ENCODE results near the gene CPED1. TPM values are rescaled to one million over a fixed set of nuclear protein-coding genes. Genes with fewer than 3 reads are reported as not detected.
A peak's percentile ranks its signal among the peaks of the same experiment; 100 is the strongest.

Gene CPED1
- total RNA-seq, 2 donors from 2014 or later = not detected

DNA sequence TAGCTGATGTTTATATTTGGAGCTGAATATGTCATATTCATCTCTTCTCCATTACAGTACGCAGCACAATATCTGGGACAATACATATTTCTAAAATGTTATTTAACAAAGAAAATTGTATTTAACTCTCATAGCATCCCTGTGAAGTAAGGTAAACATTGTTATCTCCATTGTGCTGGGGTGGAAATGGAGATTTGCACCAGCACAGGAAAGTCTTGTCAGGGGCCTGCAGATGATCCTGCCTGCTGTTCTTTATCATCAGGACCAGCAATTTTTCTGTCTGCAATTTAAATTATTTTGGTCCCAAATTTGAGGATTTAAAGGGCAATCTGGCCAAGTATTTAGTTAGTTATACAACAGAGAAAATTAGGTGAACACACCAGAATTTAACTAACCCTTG lies 144.4 kb downstream of the CPED1 start:
- H3K4me1 Mint-ChIP-seq (ENCODE audit: low read depth) = peaks cover 2% of the 10 kb centered on the region
- no peak for ATAC-seq (replicated peaks in 1 of 2)
- H3K9me3 Mint-ChIP-seq = no peaks in the 10 kb centered on the region
- no peak for DNase-seq
- no peak overlapping the region for H3K4me3 Mint-ChIP-seq
- peaks cover 11% of the 10 kb centered on the region for H3K27me3 Mint-ChIP-seq (ENCODE audit: low read depth)
- no peaks in the 10 kb centered on the region for H3K36me3 Mint-ChIP-seq (ENCODE audit: insufficient read depth in 2 of 2)
- H3K27ac Mint-ChIP-seq = no peak overlapping the region

DNA sequence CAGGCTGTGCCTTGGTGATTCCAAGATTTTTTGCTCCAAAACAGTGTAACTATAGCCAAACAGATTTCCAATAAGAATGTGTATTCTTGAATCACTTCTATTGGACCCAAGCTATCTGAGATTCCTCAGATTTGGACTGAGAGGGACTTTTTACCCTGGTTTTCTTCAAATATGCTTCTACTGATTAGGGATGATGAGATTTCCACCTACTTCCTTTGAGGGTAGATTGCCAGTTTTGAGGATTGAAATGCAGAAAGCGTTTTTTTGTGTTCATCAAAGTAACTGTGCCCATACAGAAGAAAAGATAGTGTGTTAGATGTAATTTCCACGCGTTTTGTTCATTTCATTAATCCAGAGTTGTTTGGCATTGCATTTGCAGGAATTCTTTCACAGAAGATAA lies 144.9 kb downstream of the CPED1 start:
- H3K27me3 Mint-ChIP-seq (ENCODE audit: low read depth) = peaks cover 11% of the 10 kb centered on the region
- no peaks in the 10 kb centered on the region for H3K9me3 Mint-ChIP-seq
- peaks cover 7% of the 10 kb centered on the region for H3K4me1 Mint-ChIP-seq (ENCODE audit: low read depth)
- H3K36me3 Mint-ChIP-seq (ENCODE audit: insufficient read depth in 2 of 2) = no peaks in the 10 kb centered on the region
- H3K4me3 Mint-ChIP-seq = no peak overlapping the region
- DNase-seq = no peak
- ATAC-seq (replicated peaks in 1 of 2) = no peak
- no peak overlapping the region for H3K27ac Mint-ChIP-seq

DNA sequence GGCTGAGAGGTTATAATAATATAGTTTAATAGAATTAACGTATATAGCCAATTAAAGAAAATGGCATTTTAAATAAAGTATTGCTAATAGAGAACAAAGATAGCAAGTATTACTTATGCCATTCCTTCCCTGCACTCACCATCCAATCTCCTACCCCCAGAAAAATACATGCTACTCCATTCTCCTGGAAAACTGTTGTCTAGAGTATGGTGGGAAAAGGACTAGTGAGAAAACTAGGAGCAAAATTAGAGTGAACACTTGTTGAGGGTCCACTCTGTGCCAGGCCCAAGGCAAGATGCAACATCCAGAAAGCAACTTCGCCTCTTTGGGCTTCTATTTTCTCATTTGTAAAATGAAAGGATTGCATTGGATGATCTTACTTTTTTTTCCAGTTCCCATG lies 149.1 kb downstream of the CPED1 start:
- Mint-ChIP-seq H3K9me3 (no peaks in the 10 kb centered on the region), H3K4me1 (ENCODE audit: low read depth) (peaks cover 32% of the 10 kb centered on the region), H3K36me3 (ENCODE audit: insufficient read depth in 2 of 2) (no peaks in the 10 kb centered on the region), H3K27me3 (ENCODE audit: low read depth) (peaks cover 30% of the 10 kb centered on the region), H3K4me3 (peak overlapping the region in 1 of 2 donors; percentile 66), H3K27ac (no peak overlapping the region)
- ATAC-seq (replicated peaks in 1 of 2) (no peak), DNase-seq (no peak)

GRCh38 chr7:121138262-121138933 lies 149.9 kb downstream of the CPED1 start:
- Mint-ChIP-seq H3K4me3 (peak overlapping the region; percentile 52 to 66), H3K9me3 (no peaks in the 10 kb centered on the region), H3K27ac (peak overlapping the region; percentile 78), H3K27me3 (ENCODE audit: low read depth) (peaks cover 34% of the 10 kb centered on the region), H3K36me3 (ENCODE audit: insufficient read depth in 2 of 2) (no peaks in the 10 kb centered on the region), H3K4me1 (ENCODE audit: low read depth) (peaks cover 32% of the 10 kb centered on the region)
- DNase-seq = peak; percentile 22 to 23
- peak; percentile 94 to 95 for ATAC-seq (replicated peaks in 1 of 2)

DNA sequence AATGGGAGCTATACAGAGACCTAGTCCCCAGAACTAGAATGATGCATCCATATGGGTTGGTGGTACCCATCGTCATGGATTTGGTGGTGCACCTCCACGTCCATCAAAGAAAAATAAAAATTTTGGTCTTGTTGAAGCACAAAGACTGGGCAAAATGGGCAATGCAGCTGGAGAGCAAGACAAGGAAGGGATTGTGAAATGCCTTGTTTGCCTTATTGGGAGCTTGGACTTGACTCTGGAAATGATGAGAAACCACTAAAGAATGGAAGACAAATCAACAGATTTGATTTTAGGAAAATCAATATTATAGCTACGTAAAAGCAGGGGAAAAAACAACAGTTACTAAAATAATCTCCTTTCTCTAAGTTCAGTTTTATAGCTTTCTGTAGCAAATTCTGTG lies 150.9 kb downstream of the CPED1 start:
- peaks cover 32% of the 10 kb centered on the region for H3K4me1 Mint-ChIP-seq (ENCODE audit: low read depth)
- no peaks in the 10 kb centered on the region for H3K9me3 Mint-ChIP-seq
- ATAC-seq (replicated peaks in 1 of 2) = no peak
- H3K36me3 Mint-ChIP-seq (ENCODE audit: insufficient read depth in 2 of 2) = no peaks in the 10 kb centered on the region
- H3K27ac Mint-ChIP-seq = no peak overlapping the region
- no peak overlapping the region for H3K4me3 Mint-ChIP-seq
- peaks cover 35% of the 10 kb centered on the region for H3K27me3 Mint-ChIP-seq (ENCODE audit: low read depth)
- DNase-seq = no peak

DNA sequence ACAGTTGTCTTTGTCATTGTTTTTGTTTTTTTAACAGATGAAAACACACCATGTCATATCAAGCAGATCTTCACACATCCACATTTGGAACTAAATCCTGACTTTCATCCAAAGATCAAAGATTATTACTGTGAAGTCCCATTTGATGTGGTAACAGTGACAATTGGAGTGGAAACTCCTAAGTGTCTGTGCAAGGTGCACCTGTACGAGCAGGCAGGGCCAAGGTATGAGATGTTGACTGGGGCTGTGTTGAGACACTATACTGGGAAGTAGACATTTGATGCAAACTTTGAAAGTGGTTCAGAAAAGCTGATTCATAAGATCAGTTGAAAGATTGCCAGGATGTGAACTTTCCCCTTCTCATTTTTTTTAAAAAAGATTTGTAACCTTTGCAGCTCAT lies 152.3 kb downstream of the CPED1 start:
- no peaks in the 10 kb centered on the region for H3K9me3 Mint-ChIP-seq
- peaks cover 32% of the 10 kb centered on the region for H3K4me1 Mint-ChIP-seq (ENCODE audit: low read depth)
- H3K27ac Mint-ChIP-seq = no peak overlapping the region
- peaks cover 37% of the 10 kb centered on the region for H3K27me3 Mint-ChIP-seq (ENCODE audit: low read depth)
- DNase-seq (peak; percentile 11 to 18), ATAC-seq (replicated peaks in 1 of 2) (peak; percentile 68 to 76)
- no peak overlapping the region for H3K4me3 Mint-ChIP-seq
- H3K36me3 Mint-ChIP-seq (ENCODE audit: insufficient read depth in 2 of 2) = no peaks in the 10 kb centered on the region

DNA sequence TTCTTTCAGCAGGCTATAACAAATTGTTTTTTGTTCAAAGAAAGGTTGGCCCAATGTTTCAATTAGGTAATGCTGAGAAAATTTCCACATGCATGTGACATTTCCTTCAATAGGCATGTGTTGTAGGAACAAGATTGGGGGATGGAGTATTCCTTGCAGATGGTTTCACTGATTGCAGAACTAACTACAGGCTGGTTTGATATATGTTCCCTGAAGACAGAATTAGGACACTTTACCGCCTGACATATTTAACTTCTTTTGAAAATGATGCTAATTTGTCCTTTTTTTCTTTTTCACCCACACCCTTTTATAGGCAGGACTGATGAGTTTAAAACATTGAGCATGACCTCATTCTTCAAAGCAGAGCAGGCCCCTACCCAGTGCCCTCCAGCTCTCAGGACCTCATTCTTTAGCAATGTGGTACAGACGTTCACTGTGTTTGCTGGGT lies 163.3 kb downstream of the CPED1 start:
- no peak overlapping the region for H3K27ac Mint-ChIP-seq
- H3K36me3 Mint-ChIP-seq (ENCODE audit: insufficient read depth in 2 of 2) = no peaks in the 10 kb centered on the region
- no peak overlapping the region for H3K4me3 Mint-ChIP-seq

DNA sequence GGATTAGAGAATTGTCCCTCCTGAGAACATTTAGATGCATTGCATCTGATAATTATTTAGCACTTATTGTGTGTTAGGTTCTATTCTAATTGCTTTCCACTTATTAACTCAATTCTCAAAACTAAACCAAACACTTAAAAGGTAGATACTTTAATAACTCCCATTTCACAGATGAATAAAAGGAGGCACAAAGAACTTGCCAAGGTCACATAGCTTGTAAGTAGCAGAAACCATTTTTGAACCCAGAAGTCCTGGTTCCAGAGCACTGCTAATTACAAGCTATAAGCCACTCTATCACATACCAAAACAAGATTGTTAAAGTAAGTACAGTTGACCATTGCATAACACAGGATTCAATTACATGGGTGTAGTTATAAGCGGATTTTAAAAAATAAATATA lies 164.9 kb downstream of the CPED1 start:
- peaks cover 1 to 6% of the 10 kb centered on the region in 2 donors for H3K9me3 Mint-ChIP-seq
- H3K36me3 Mint-ChIP-seq (ENCODE audit: insufficient read depth in 2 of 2) = no peaks in the 10 kb centered on the region
- ATAC-seq (replicated peaks in 1 of 2) (no peak), DNase-seq (no peak)
- H3K4me3 Mint-ChIP-seq = no peak overlapping the region
- no peaks in the 10 kb centered on the region for H3K4me1 Mint-ChIP-seq (ENCODE audit: low read depth)
- H3K27me3 Mint-ChIP-seq (ENCODE audit: low read depth) = peaks cover 20% of the 10 kb centered on the region
- H3K27ac Mint-ChIP-seq = no peak overlapping the region

More for the DNA sequence above, 163.3 kb downstream of the CPED1 start:
- Mint-ChIP-seq H3K9me3 (peaks cover 1 to 6% of the 10 kb centered on the region in 2 donors), H3K4me1 (ENCODE audit: low read depth) (no peaks in the 10 kb centered on the region), H3K27me3 (ENCODE audit: low read depth) (peaks cover 15% of the 10 kb centered on the region)
- no peak for ATAC-seq (replicated peaks in 1 of 2)
- no peak for DNase-seq

- ATAC-seq (replicated peaks in 1 of 2) (no peak), DNase-seq (no peak)
- Mint-ChIP-seq H3K27me3 (ENCODE audit: low read depth) (peaks cover 20% of the 10 kb centered on the region), H3K4me1 (ENCODE audit: low read depth) (no peaks in the 10 kb centered on the region), H3K27ac (no peak overlapping the region), H3K36me3 (ENCODE audit: insufficient read depth in 2 of 2) (no peaks in the 10 kb centered on the region), H3K4me3 (no peak overlapping the region), H3K9me3 (peaks cover 1 to 6% of the 10 kb centered on the region in 2 donors)
These were observed 165.5 kb downstream of the CPED1 start for GRCh38 chr7:121153995-121154394.

DNA sequence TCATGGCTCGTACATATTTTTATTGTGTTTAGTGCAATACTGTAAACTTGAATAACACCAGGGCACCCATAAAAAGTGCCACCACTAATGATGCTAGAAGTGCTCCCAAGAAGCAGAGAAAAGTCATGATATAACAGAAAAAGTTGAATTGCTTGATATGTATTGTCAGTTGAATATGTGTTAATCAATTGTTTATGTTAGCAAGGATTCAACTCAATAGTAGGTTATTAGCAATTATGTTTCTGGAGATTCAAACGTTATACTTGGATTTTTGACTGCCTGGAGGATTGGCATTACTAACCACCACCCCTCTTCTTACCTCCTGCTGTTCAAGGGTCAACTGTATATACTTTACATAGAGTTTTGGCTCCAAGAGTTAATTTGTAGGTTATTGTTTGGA lies 168.3 kb downstream of the CPED1 start:
- peaks cover 35% of the 10 kb centered on the region for H3K27me3 Mint-ChIP-seq (ENCODE audit: low read depth)
- H3K9me3 Mint-ChIP-seq = peaks cover 1 to 6% of the 10 kb centered on the region in 2 donors
- no peaks in the 10 kb centered on the region for H3K36me3 Mint-ChIP-seq (ENCODE audit: insufficient read depth in 2 of 2)
- no peak for ATAC-seq (replicated peaks in 1 of 2)
- H3K4me1 Mint-ChIP-seq (ENCODE audit: low read depth) = no peaks in the 10 kb centered on the region
- H3K4me3 Mint-ChIP-seq = no peak overlapping the region
- H3K27ac Mint-ChIP-seq = no peak overlapping the region
- no peak for DNase-seq

DNA sequence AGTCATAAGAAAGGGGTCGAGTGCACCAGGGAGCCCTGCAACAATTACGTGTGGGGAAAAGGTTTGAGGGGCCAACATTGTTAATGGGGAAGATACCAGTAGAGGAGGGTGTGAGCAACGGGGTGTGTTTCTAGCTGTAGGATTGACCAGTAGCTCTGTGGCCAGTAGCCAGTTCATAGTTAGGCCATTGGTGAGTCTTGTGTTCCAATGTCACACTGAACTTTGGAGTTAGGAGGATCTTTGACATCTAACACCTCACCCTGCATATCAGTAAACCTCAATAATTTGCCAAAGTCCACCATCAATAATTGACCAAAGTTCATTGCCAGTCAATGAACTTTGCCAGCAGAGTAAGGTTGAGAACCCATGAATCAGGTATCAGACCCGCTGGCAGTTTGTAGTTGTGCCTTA lies 168.8 kb downstream of the CPED1 start:
- Mint-ChIP-seq H3K4me1 (ENCODE audit: low read depth) (no peaks in the 10 kb centered on the region), H3K36me3 (ENCODE audit: insufficient read depth in 2 of 2) (no peaks in the 10 kb centered on the region), H3K27ac (no peak overlapping the region), H3K4me3 (no peak overlapping the region), H3K27me3 (ENCODE audit: low read depth) (peaks cover 35% of the 10 kb centered on the region), H3K9me3 (peaks cover 1 to 6% of the 10 kb centered on the region in 2 donors)
- DNase-seq (no peak), ATAC-seq (replicated peaks in 1 of 2) (no peak)

DNA sequence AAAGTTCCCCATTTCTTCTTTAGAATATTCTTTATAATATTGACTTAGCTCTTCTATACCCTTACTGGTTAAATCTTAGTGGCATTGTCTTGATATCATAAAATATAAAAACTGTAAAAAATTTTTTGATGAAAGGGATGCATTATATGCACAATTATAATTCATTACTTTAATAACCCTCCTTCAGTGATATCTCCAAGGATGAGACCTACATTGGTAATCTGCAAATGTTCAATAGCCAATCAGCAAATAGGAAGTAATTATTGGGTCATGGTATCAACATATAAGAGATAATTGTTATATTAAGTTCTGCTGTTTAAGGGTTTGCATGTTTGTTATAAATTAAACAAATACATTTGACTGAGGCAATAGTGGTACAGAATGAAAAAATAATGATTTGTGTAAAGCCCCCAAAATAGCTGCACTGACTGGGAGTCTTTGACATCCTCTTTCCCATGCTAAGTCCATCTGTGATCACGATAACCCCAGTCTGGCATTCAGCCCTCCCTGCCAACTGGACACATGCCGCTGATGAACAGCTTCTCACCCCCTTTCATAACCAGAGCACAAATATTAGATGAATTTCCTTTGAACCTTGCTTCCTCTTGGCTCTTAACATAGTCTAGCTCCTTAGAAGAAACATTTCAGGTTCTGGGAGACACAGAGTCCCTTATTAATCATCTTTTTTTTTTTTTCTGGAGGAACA lies 169.5 kb downstream of the CPED1 start:
- Mint-ChIP-seq H3K4me1 (ENCODE audit: low read depth) (no peaks in the 10 kb centered on the region), H3K4me3 (no peak overlapping the region), H3K36me3 (ENCODE audit: insufficient read depth in 2 of 2) (no peaks in the 10 kb centered on the region), H3K27me3 (ENCODE audit: low read depth) (peaks cover 41% of the 10 kb centered on the region), H3K9me3 (peaks cover 1 to 6% of the 10 kb centered on the region in 2 donors), H3K27ac (no peak overlapping the region)
- DNase-seq (no peak), ATAC-seq (replicated peaks in 1 of 2) (no peak)

DNA sequence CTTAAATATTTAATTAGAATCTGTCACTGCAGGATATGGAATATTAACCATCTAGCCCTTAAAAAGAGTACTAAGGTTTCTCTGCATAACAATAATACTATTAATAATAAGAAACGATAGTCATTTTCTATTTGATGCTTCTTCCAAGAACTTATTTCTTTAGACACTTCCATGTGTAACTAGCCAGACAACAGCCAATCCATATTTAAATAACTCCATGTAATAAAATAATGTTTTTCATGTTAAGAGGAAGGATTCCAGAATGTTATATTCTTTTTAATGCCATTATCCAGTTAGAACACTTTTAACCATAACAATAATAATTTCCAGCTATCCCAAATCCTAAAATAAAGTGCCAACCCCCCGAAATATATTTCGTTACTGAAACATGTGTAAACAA lies 170.2 kb downstream of the CPED1 start:
- Mint-ChIP-seq H3K36me3 (ENCODE audit: insufficient read depth in 2 of 2) (no peaks in the 10 kb centered on the region), H3K27ac (no peak overlapping the region), H3K27me3 (ENCODE audit: low read depth) (peaks cover 47% of the 10 kb centered on the region), H3K9me3 (peaks cover 1 to 6% of the 10 kb centered on the region in 2 donors), H3K4me1 (ENCODE audit: low read depth) (no peaks in the 10 kb centered on the region), H3K4me3 (no peak overlapping the region)
- DNase-seq (no peak), ATAC-seq (replicated peaks in 1 of 2) (no peak)
